Measurements from ENCODE around the gene ACER3. TPM values are rescaled to one million over a fixed set of nuclear protein-coding genes. Genes with fewer than 3 reads are reported as not detected.

ACER3 gene
- total and polyA plus RNA-seq, 2 of the 4 experiments (the other 2 are of a cell fraction) = 3.5 to 10.0 TPM

DNA sequence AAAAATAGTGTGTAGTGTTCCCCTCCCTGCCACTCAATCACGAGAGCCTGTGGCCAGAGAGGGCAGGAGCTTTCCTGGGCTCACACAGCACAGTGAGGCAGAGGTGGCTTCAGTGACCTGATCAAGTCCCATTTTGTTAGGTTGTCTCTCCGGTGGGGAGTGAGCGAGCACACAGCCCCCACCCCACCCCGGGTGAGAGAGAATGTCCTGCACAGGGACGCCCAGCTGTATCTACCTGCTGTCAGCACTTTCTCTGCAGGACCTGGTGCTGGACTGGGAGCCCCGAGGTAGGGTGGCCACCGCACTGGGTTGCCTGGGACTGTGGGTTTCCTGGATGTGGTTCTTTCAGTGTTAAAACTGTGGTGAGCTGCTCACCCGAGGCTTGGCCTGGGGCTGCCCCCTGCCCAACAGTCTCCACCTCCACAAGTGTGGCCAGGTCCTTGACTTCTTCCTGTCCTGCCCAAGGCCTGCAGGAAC lies 212.2 kb downstream of the ACER3 start:
- Histone ChIP-seq H2BK15ac (ENCODE audit: low read depth, low read length) (peak overlapping the region; percentile 9; the same call in 1 of the 3 replicates), H3K27me3 (ENCODE audit: control insufficient read depth, insufficient read depth, low read length) (no peaks in the 10 kb centered on the region), H3K4me3 (ENCODE audit: insufficient read depth, low read depth, low read length) (no peak overlapping the region), H2BK20ac (ENCODE audit: low read depth, low read length) (peak overlapping the region; percentile 38), H3K56ac (ENCODE audit: extremely low read depth, insufficient read depth, low read length) (no peak overlapping the region), H2BK120ac (ENCODE audit: low read depth, low read length) (peak overlapping the region; percentile 42), H3K4me2 (ENCODE audit: low read depth, low read length) (no peak overlapping the region), H3K27ac (ENCODE audit: insufficient read depth, low read length) (peak overlapping the region; percentile 80), H3K9ac (ENCODE audit: low read depth, low read length) (peak overlapping the region; percentile 20; the same call in 1 of the 2 replicates), H3K36me3 (ENCODE audit: control insufficient read depth, insufficient read depth, low read length) (no peaks in the 10 kb centered on the region), H2AK5ac (ENCODE audit: low read depth, low read length) (peak overlapping the region; percentile 46; the same call in 1 of the 2 replicates), H4K20me1 (ENCODE audit: insufficient read depth, low read length) (peaks cover 11% of the 10 kb centered on the region), H3K23ac (ENCODE audit: low read depth, low read length) (0 out of 2 replicates have a peak overlapping the region, but pooled peaks have one; percentile 68), H3K14ac (replicated peaks; ENCODE audit: low read depth, low read length) (peak overlapping the region; percentile 71; the same call in 1 of the 2 replicates), H4K8ac (ENCODE audit: low read depth in 2 of 2, low read length in 2 of 2) (peak overlapping the region; percentile 11 to 61; a peak in 3 of 4 replicates), H2AFZ (replicated peaks; ENCODE audit: low read length, poor library complexity) (peak overlapping the region; percentile 87), H3K18ac (ENCODE audit: low read depth, low read length) (peak overlapping the region; percentile 34; the same call in 1 of the 2 replicates), H4K5ac (ENCODE audit: low read depth, low read length) (no peak overlapping the region; the same call in 1 of the 2 replicates), H3K9me1 (ENCODE audit: insufficient read depth, low read length) (peaks cover 22% of the 10 kb centered on the region), H3K9me3 (ENCODE audit: control insufficient read depth, insufficient read depth, low read length) (no peaks in the 10 kb centered on the region), H4K91ac (ENCODE audit: insufficient read depth, low read depth, low read length) (peak overlapping the region; percentile 25; the same call in 1 of the 2 replicates), H3K4me1 (ENCODE audit: control insufficient read depth, insufficient read depth, low read length) (peaks cover 33% of the 10 kb centered on the region), H3K4ac (ENCODE audit: low read depth, low read length) (peak overlapping the region; percentile 92), H2BK5ac (ENCODE audit: low read depth, low read length, poor library complexity, severe bottlenecking) (peak overlapping the region; percentile 78), H3K79me1 (ENCODE audit: low read depth in 1 of 2, low read length in 2 of 2) (peaks cover 13 to 49% of the 10 kb centered on the region in 2 experiments; a peak in 3 of 4 replicates), H2AK9ac (replicated peaks; ENCODE audit: low read depth, low read length, poor library complexity) (peak overlapping the region; percentile 80)
- POLR2A ChIA-PET (ENCODE audit: unreplicated experiment) = interaction anchor here (1.0 kb wide), 1 partner anchor 9 kb away, joined by 4 read pairs; no protein-coding TSS in a partner anchor
- dilution Hi-C loops (cut with HindIII; ENCODE audit: low sequenced_read_pairs, unreplicated experiment) (no loop called here), in situ Hi-C loops (cut with MboI; ENCODE audit: low sequenced_read_pairs) (no loop called here), intact Hi-C loops (cut with micrococcal nuclease) (loop anchor here (2.0 kb wide), 1 partner anchor 26 kb away; no protein-coding TSS in a partner anchor)
- BruUV-seq (replicated peaks) = no TSS peak
- WGBS, 2 experiments (ENCODE audit: extremely low coverage in 2 of 2, insufficient read length in 1 of 2) = no CpG with 5 or more reads among the region's 8 CpGs
- DNase-seq (no peak), ATAC-seq (ENCODE audit: low read depth) (no peak)
- CTCF ChIA-PET = interaction anchor here (2.0 kb wide), 1 partner anchor 18 kb away, joined by 12 read pairs; no protein-coding TSS in a partner anchor
- no peak for TF ChIP-seq CEBPB (IDR thresholded peaks at IDR 0.05; ENCODE audit: low read depth, low read length)
- TF ChIP-seq POLR2A (IDR thresholded peaks at IDR 0.05; ENCODE audit: low read depth, low read length) = no peak
- TF ChIP-seq FOS (IDR thresholded peaks at IDR 0.05; ENCODE audit: low read depth, low read length) = no peak
- no peak for TF ChIP-seq MXI1 (IDR thresholded peaks at IDR 0.05; ENCODE audit: borderline replicate concordance, low read depth, low read length)
- TF ChIP-seq SMC3 (IDR thresholded peaks at IDR 0.05; ENCODE audit: low read depth, low read length) = no peak
- TF ChIP-seq CTCF (conservative IDR thresholded peaks at IDR 0.05; ENCODE audit: low read depth, low read length) = no peak
- TF ChIP-seq ELK1 (IDR thresholded peaks at IDR 0.05; ENCODE audit: borderline replicate concordance, low read depth, low read length) = no peak
- TF ChIP-seq MAZ (IDR thresholded peaks at IDR 0.05; ENCODE audit: borderline replicate concordance, low read depth, low read length) = no peak
- no peak for TF ChIP-seq RAD21 (IDR thresholded peaks at IDR 0.05; ENCODE audit: low read length)
- no peak for TF ChIP-seq NFE2L2 (IDR thresholded peaks at IDR 0.05; ENCODE audit: low read depth, low read length)
- TF ChIP-seq BHLHE40 (IDR thresholded peaks at IDR 0.05; ENCODE audit: low read depth, low read length) = no peak
- no peak for TF ChIP-seq CHD1 (IDR thresholded peaks at IDR 0.05; ENCODE audit: low read depth, low read length)
- TF ChIP-seq, protein P1, sequence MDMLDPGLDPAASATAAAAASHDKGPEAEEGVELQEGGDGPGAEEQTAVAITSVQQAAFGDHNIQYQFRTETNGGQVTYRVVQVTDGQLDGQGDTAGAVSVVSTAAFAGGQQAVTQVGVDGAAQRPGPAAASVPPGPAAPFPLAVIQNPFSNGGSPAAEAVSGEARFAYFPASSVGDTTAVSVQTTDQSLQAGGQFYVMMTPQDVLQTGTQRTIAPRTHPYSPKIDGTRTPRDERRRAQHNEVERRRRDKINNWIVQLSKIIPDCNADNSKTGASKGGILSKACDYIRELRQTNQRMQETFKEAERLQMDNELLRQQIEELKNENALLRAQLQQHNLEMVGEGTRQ (IDR thresholded peaks at IDR 0.05; ENCODE audit: low read depth, low read length) = no peak
- TF ChIP-seq MAFK (IDR thresholded peaks at IDR 0.05; ENCODE audit: low read depth, low read length) = no peak
- no peak for TF ChIP-seq RFX5 (IDR thresholded peaks at IDR 0.05; ENCODE audit: low read depth, low read length)
